ENCODE measurements around the gene DAP.

- no peak for TF ChIP-seq RNF2 (conservative IDR thresholded peaks at IDR 0.05; ENCODE audit: low read depth)
- TF ChIP-seq, protein P1, sequence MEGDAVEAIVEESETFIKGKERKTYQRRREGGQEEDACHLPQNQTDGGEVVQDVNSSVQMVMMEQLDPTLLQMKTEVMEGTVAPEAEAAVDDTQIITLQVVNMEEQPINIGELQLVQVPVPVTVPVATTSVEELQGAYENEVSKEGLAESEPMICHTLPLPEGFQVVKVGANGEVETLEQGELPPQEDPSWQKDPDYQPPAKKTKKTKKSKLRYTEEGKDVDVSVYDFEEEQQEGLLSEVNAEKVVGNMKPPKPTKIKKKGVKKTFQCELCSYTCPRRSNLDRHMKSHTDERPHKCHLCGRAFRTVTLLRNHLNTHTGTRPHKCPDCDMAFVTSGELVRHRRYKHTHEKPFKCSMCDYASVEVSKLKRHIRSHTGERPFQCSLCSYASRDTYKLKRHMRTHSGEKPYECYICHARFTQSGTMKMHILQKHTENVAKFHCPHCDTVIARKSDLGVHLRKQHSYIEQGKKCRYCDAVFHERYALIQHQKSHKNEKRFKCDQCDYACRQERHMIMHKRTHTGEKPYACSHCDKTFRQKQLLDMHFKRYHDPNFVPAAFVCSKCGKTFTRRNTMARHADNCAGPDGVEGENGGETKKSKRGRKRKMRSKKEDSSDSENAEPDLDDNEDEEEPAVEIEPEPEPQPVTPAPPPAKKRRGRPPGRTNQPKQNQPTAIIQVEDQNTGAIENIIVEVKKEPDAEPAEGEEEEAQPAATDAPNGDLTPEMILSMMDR (CRISPR knock-in tag; IDR thresholded peaks at IDR 0.05), result no peak
- no peak for TF ChIP-seq ZNF205 (CRISPR knock-in tag; IDR thresholded peaks at IDR 0.05)
- TF ChIP-seq SRF (IDR thresholded peaks at IDR 0.05; ENCODE audit: low read depth, low read length), result no peak
- no peak for TF ChIP-seq RBM22 (optimal IDR thresholded peaks at IDR 0.05; ENCODE audit: low read length)
- no peak for TF ChIP-seq EP300 (IDR thresholded peaks at IDR 0.05; ENCODE audit: low read depth in 2 of 2, low read length in 2 of 2)
- TF ChIP-seq EP300 (CRISPR knock-in tag; IDR thresholded peaks at IDR 0.05; ENCODE audit: borderline replicate concordance), result no peak
- no peak for TF ChIP-seq JUN (CRISPR knock-in tag; IDR thresholded peaks at IDR 0.05)
- no peak for TF ChIP-seq TCF12 (IDR thresholded peaks at IDR 0.05)
- TF ChIP-seq TCF12 (CRISPR knock-in tag; IDR thresholded peaks at IDR 0.05), result no peak
- TF ChIP-seq NR2F6 (IDR thresholded peaks at IDR 0.05), result no peak
- no peak for TF ChIP-seq NR2F6 (CRISPR knock-in tag; IDR thresholded peaks at IDR 0.05)
- TF ChIP-seq ETV6 (CRISPR knock-in tag; conservative IDR thresholded peaks at IDR 0.05), result no peak
Measured at GRCh38 chr5:10705747-10706146, 55.3 kb downstream of the DAP start.

All from HepG2 (cell line).